ENCODE measurements around the gene SLC38A9.
"Not testable (repeated sequence)": the region's sequence is repeated elsewhere in the genome, so short reads cannot be mapped to it uniquely, and the experiment has no call there.

SLC38A9 gene

DNA sequence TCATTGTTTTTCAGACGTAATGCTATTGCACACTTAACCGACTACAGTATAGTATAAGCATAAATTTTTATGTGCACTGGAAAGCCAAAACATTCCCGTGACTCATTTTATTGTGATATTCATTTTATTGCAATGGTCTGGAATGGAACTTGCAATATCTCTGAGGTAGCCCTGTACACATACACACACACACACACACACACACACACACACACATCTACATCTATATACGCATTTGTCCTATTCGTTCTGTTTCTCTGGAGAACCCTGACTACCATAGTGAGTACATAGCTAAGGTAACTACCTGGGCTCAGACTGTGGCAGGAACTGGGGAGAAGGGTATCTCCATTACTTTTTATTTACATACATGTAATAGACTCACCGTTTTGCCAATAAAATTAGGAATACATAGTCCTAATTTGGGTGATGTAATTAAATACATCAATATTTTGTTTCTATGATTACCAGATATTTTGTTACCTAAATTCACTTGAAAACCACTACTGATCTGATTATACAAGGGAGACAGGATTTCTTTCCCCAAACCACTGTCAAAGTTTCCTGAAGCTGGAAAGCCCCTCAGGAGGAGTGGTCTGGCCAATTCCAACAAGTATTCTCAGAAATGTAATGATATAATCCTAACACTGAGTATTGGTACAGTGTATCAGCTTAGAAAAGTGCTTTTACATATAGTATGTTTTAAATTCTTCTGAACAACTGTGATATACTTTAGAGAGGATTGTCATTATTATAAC, 103.4 kb downstream of the SLC38A9 start:
- no peak for DNase-seq

- not testable (repeated sequence) for DNase-seq
Measured at GRCh38 chr5:55607309-55607708, 104.8 kb downstream of the SLC38A9 start.

DNA sequence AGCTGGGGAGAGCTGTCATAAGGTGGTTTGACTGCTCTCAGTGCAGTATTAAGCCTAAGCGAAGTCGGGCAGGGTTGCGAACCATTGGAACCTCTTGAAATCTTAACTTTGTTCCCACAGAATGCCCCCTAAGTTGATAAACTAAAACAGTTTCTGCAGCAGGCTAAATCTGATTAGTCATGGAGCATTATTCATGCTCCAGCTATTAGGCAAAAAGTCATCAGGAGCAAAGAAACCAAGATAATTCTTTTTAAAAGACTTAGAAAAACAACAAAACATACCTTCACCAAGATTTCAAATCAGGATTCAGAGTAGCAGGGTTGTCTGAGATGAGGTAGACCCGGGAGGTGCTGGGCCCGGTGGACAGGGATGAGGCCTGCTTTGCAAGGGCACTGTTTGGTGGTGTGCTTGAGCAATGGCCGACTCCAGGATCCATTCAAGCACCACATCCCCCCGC, 107.5 kb downstream of the SLC38A9 start:
- no peak for DNase-seq

- DNase-seq: no peak
Measured at GRCh38 chr5:55603922-55604321, 108.2 kb downstream of the SLC38A9 start.

- DNase-seq: no peak
Measured at GRCh38 chr5:55601628-55602027, 110.5 kb downstream of the SLC38A9 start.

DNA sequence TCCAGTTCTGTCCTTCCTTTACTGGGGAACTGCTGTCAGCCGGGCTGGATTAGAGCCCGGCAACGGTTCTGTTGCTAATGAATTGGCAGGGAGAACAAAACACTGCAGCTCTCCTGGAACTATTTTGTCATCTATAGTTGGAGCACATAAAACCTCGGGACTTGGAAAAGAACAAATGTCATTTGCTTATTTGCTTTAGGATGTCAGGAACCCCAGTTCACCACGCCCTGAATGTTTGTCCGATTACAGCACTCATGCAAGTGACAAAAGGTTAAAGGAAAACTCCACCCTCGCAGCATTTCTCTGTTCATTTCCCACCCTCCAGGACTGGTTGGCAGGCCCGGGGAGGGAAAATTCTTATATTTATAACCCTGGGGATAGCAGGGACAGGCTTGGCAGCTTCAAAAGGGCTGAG, 110.9 kb downstream of the SLC38A9 start:
- DNase-seq: no peak

DNA sequence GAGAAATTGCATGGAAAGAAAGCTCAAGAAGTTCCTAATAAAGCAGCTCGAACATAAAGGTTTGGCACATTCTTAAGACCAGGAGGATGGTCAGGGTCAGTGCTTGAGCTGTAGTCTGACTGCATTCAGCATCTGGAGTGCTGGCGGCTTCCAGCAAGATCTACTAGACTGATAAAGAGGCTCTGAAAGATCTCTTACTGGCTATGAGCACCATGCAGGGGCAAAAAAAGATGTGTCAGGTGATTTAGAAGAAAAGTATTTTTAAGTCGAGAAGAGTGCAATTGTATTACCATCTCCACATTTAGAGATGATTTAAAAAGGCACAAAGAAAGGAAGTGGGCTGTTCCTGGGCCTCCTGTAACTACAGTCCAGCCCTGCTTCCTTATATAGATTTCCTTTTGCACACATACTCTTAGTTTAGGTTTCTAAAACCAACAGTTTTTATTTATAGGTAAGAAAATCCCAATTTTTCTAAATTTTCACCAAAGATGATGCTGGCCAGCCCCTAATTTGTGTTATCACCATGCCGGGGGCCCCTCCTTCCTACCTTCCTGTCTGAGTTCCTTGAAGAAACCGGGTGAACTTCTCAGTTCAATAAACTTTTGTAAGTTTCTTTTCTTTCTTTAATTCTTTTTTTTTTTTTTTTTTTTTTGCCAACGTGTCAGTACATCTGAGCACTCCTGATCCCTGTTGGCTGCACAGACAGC, 111.5 kb downstream of the SLC38A9 start:
- DNase-seq: peak in 1 of 2 donors; percentile 24

DNA sequence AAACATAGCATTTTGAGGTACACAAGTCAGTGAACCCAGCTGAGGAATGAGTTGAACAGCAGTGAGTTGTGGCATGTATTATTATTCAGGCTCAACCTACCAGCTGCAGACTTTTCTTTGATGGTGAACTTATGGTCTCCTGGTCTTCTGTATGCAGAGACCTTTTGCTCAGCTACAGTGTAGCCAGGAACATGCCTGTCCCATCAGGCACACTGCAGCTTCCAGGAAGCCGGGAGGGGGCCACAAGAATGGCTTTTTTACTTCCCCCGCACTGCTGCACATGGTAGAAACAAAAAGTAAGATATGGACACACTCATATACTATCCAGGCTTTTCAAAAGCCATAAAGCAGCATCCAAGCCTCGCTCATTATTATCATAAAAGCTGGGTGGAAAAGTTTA, 112.0 kb downstream of the SLC38A9 start:
- no peak for DNase-seq

DNA sequence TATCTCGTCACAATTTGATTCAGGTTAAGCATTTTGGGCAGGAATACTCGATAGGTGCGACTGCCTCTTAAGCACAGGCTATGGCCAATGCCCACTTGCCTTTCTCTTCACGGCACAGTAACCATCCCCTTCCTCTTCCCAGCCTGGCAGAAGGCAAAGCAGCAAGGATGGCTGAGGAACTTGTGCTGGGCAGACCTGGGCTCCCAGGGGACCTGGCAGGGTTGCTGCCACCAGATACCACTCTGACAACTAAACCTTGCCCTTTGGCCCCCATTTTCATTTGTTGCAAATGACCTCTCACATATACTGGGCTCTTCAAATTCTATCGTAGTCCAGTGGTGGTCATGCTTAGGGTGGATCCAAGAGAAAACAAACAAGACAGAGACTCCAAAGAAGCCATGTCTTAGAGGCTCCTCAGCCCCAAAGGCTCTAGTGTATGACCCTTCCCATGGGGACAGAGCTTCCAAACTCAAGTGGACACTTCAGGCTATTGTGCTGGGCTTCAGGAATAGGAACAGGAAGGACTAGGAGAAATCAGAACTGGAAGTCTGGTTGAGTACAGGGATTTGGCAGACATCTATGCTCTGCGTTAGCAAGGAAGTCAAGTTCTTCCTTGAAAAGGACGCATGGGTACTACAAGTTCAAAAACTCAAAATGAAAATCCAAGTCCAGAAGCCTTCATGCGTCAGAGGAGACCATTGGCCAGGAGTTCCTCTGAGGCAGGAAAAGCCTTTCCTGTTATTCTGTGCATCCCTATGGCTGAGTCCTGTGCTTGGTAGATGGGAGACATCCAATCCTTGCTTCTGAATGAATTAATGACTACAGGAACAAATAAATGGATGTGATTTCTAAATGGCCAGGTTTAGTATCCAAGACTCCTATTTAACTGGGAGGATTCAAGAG, 112.7 kb downstream of the SLC38A9 start:
- DNase-seq: no peak

- DNase-seq: no peak
Measured at GRCh38 chr5:55597014-55597981, 114.8 kb downstream of the SLC38A9 start.

DNA sequence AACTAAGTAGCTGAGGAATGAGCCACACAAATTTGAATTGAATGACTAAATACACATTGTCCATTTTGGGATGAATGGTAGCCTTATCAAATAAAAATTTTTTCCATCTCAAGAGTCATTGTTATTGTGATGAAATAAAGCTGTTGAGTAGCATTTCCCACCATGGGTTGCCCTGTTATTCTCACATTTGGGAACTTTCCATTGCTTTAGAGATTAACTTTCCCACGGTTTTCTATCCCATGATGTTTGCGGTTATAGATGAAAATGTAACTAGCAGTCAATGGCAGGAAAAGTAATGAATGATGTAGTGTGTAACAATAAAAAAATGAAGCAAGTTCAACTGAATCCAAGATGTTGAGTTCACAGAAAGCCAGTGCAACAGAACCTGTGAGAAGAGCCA, 117.5 kb downstream of the SLC38A9 start:
- DNase-seq: no peak

- no peak for DNase-seq
Measured at GRCh38 chr5:55593115-55593472, 119.0 kb downstream of the SLC38A9 start.

DNA sequence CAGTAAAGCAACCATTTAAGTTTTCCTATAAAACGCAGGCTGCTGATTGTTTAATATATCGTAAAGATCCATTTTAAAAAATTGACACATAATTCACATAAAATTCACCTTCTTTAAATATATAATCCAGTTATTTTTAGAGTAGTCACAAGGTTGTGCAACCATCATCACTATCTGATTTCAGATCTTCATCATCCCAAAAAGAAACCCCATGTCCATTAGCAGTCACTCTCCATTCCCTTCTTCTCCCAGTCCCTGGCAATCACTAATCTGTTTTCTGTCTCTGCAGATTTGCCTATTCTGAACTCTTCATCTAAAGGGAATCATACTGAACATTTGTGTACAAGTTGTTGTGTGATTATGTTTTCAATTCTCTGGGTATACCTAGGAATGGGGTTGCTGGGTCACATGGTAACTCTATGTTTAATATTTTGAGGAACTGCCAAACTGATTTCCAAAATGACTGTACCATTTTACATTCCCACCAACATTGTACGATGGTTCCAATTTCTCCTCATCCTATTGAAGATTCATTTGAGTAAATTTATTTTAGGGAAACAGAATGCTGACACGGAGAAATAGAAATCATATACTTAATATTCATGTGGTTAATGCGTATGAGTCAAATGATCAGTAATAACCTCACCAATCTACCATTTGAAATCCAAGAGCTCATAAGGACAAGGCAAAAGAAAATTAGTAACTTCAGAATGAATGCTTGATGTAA, 119.6 kb downstream of the SLC38A9 start:
- no peak for DNase-seq

- no peak for DNase-seq
Measured at GRCh38 chr5:55591686-55592085, 120.4 kb downstream of the SLC38A9 start.

GRCh38 chr5:55585206-55585610, 126.9 kb downstream of the SLC38A9 start:
- DNase-seq: no peak

DNA sequence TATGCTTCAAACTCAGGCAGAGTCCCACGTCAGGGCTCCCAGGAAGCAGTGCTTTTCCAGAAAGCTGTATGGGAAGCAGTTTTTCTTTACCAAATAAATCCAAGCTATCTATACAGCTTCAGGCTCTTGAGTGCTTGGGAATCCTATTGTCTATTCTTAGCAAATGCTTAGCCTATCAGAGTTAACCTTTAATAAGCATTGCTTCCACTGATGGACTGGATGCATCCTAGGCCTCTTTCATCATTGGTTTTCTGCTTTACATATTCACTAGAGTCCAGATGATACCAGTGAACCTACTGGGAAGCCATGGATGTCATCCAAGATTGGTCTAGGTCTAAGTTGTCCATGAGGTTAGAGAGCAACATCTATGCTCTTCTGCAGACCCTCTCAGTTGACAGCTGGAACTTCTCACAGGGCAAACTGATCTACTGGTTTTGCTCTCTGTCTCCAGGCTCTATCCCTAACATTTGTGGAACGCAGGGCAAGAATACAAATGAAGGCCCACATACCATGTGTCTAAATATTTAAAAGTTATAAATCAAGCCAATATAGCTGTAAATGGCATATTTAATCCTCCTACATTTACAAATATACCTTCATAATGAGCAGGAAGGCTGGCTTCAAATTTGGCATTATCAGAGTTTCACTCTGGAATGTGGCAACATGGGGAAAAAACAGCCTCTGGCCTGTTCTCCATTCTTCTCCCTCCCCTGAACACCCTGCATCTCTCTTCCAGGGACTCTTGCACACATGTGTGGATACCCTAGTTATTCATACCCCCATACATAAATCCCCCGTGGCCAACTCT, 127.5 kb downstream of the SLC38A9 start:
- no peak for DNase-seq

GRCh38 chr5:55583578-55583977, 128.5 kb downstream of the SLC38A9 start:
- no peak for DNase-seq

GRCh38 chr5:55582256-55582655, 129.9 kb downstream of the SLC38A9 start:
- DNase-seq: no peak

DNA sequence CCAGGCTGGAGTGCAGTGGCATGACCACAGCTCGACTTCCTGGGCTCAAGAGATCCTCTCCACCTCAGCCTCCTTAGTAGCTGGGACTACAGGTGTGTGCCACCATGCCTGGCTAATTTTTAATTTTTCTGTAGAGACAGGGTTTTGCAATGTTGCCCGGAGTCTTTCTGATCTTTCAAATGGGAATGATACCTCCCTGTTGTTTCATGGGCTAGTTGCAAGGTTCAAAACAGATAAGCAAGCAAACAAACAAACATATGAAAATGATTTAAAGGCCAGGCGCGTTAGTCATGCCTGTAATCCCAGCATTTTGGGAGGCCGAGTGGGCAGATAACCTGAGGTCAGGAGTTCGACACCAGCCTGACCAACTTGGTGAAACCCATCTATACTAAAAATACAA, 132.1 kb downstream of the SLC38A9 start:
- DNase-seq: no peak

DNA sequence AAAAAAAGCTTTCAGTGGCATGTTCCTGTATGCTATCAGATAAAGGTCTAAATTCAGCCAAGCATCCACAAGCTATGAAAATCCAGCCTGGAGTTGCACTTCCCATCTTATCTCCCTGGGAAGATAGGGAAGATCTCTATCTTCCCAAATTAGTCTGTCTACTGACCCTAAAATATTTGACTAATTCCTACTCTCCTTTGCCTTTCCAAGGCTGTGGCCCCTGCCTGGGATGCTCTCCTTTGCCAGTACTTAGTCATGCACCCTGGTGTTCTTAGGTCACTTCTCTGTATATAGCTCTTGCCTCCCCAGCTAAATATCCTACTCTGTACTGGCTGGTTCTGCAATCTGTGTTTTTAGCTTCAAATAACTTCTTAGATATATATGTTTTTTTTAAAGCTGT, 133.4 kb downstream of the SLC38A9 start:
- DNase-seq: no peak
